Measurements from ENCODE around the gene OR2G3. TPM values are rescaled to one million over a fixed set of nuclear protein-coding genes. Genes with fewer than 3 reads are reported as not detected.

The OR2G3 gene
- total and polyA plus RNA-seq, 2 of the 13 experiments (the other 11 are each of a cell fraction or from before 2014, with no cell fraction given) = not detected

DNA sequence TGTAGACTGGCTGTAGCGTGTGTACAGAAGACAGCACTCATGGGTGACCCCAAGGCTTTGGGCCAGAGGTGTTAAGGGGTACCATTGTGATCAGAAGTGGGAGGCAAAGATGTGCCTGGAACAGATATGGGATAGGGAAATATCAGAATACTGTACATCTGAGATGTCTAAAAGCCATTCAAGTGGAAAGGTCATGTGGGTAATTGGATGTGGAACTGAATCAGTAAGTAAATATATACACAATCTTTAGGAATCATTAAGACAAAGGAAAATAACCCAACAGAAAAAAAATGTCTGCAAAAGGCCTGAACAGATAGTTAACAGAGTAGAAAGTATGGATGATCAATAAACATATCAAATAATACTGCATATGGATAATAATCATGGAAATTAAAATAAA is 47.7 kb downstream of the OR2G3 start:
- in situ Hi-C loops (cut with HindIII; ENCODE audit: extremely low pct_ligation_motif_present, low pct_unique_long_range_greater_than_20kb) = no loop called here
- H3K79me2 ChIP-seq (ENCODE audit: insufficient read depth, low read length) = no peaks in the 10 kb centered on the region
- ATAC-seq (no peak), DNase-seq (ENCODE audit: low spot score) (no peak), FAIRE-seq (no peak)
- intact Hi-C loops (cut with micrococcal nuclease; ENCODE audit: unreplicated experiment) = no loop called here
- CTCF ChIA-PET (ENCODE audit: low intra/inter-chr PET ratio, low total read pairs) = no interaction called here
- no peak overlapping the region for H3K9ac ChIP-seq (ENCODE audit: insufficient read depth, low read depth, low read length)
- 5% methylated on average over 1 of the region's 1 CpG for WGBS (ENCODE audit: low lambda C conversion rate)
- TF ChIP-seq ZNF557 (CRISPR knock-in tag; IDR thresholded peaks at IDR 0.05) (no peak), NCOA2 (CRISPR knock-in tag; IDR thresholded peaks at IDR 0.05) (no peak), ZNF138 (CRISPR knock-in tag; IDR thresholded peaks at IDR 0.05; ENCODE audit: low read depth) (no peak), ZNF879 (CRISPR knock-in tag; IDR thresholded peaks at IDR 0.05) (no peak), NFATC3 (CRISPR knock-in tag; IDR thresholded peaks at IDR 0.05) (no peak)
- H3K4me1 ChIP-seq (ENCODE audit: insufficient read depth, low read length) = no peaks in the 10 kb centered on the region
- no peak overlapping the region for H3K27ac ChIP-seq (ENCODE audit: extremely low read length, insufficient read depth, low read length)
- no peak overlapping the region for H2AFZ ChIP-seq (ENCODE audit: low read length)
- H3K4me3 ChIP-seq (replicated peaks in 1 of 3; ENCODE audit: insufficient read depth in 1 of 3, low read depth in 2 of 3, low read length in 3 of 3) = no peak overlapping the region
- H3K4me2 ChIP-seq (ENCODE audit: low read depth, low read length) = no peak overlapping the region
- no TSS peak for BruUV-seq (replicated peaks)
- no peaks in the 10 kb centered on the region for H4K20me1 ChIP-seq (ENCODE audit: insufficient read depth, low read length)
- no peaks in the 10 kb centered on the region for H3K36me3 ChIP-seq (replicated peaks in 1 of 2; ENCODE audit: control insufficient read depth in 1 of 2, insufficient read depth in 2 of 2, low read length in 2 of 2)
- no peaks in the 10 kb centered on the region for H3K9me3 ChIP-seq (ENCODE audit: low read length)
- POLR2A ChIA-PET = no interaction called here
- no peaks in the 10 kb centered on the region for H3K27me3 ChIP-seq (ENCODE audit: control insufficient read depth in 1 of 2, insufficient read depth in 2 of 2, low read length in 2 of 2)

Small RNA genes lying within 50 kb of the gene (small RNA-seq; reads per million reads assigned to genes)
- gene RF00026 (ENCODE audit: insufficient read depth in 2 of 3, insufficient read length in 3 of 3, low read depth in 2 of 3, low replicate concordance in 1 of 3) = 0 reads per million in 3 experiments

Other genes with a start within 250 kb of the OR2G3 start
- gene NLRP3, start 189.4 kb upstream of the OR2G3 start, total RNA-seq (2016; rRNA removed; fragmentation: Illumina TruSeq; extraction: Trizol) = not detected in 2 replicates
- gene NLRP3, start 189.4 kb upstream of the OR2G3 start, polyA plus RNA-seq (2011; rRNA removed) = not detected in 2 replicates
- not detected in 2 replicates for gene OR2B11, start 147.5 kb upstream of the OR2G3 start, total RNA-seq (2016; rRNA removed; fragmentation: Illumina TruSeq; extraction: Trizol)
- gene OR2B11, start 147.5 kb upstream of the OR2G3 start, polyA plus RNA-seq (2011; rRNA removed) = not detected in 2 replicates
- gene OR2C3, start 69.1 kb upstream of the OR2G3 start, total RNA-seq (2016; rRNA removed; fragmentation: Illumina TruSeq; extraction: Trizol) = not detected in 2 replicates
- not detected in 2 replicates for gene OR2C3, start 69.1 kb upstream of the OR2G3 start, polyA plus RNA-seq (2011; rRNA removed)
- not detected in 2 replicates for gene GCSAML, start 56.5 kb upstream of the OR2G3 start, total RNA-seq (2016; rRNA removed; fragmentation: Illumina TruSeq; extraction: Trizol)
- gene GCSAML, start 56.5 kb upstream of the OR2G3 start, polyA plus RNA-seq (2011; rRNA removed) = not detected in 2 replicates
- gene OR2G2, start 17.2 kb upstream of the OR2G3 start, total RNA-seq (2016; rRNA removed; fragmentation: Illumina TruSeq; extraction: Trizol) = not detected in 2 replicates
- gene OR2G2, start 17.2 kb upstream of the OR2G3 start, polyA plus RNA-seq (2011; rRNA removed) = not detected in 2 replicates
- not detected in 2 replicates for gene OR13G1, start 74.2 kb downstream of the OR2G3 start, total RNA-seq (2016; rRNA removed; fragmentation: Illumina TruSeq; extraction: Trizol)
- gene OR13G1, start 74.2 kb downstream of the OR2G3 start, polyA plus RNA-seq (2011; rRNA removed) = not detected in 2 replicates
- not detected in 2 replicates for gene OR6F1, start 111.1 kb downstream of the OR2G3 start, total RNA-seq (2016; rRNA removed; fragmentation: Illumina TruSeq; extraction: Trizol)
- not detected in 2 replicates for gene OR6F1, start 111.1 kb downstream of the OR2G3 start, polyA plus RNA-seq (2011; rRNA removed)
- not detected in 2 replicates for gene OR14K1, start 133.0 kb downstream of the OR2G3 start, total RNA-seq (2016; rRNA removed; fragmentation: Illumina TruSeq; extraction: Trizol)
- not detected in 2 replicates for gene OR14K1, start 133.0 kb downstream of the OR2G3 start, polyA plus RNA-seq (2011; rRNA removed)
- gene OR14A2, start 142.6 kb downstream of the OR2G3 start, total RNA-seq (2016; rRNA removed; fragmentation: Illumina TruSeq; extraction: Trizol) = not detected in 2 replicates
- not detected in 2 replicates for gene OR14A2, start 142.6 kb downstream of the OR2G3 start, polyA plus RNA-seq (2011; rRNA removed)
- not detected in 2 replicates for gene OR1C1, start 155.0 kb downstream of the OR2G3 start, total RNA-seq (2016; rRNA removed; fragmentation: Illumina TruSeq; extraction: Trizol)
- gene OR1C1, start 155.0 kb downstream of the OR2G3 start, polyA plus RNA-seq (2011; rRNA removed) = not detected in 2 replicates
- gene OR14A16, start 218.5 kb downstream of the OR2G3 start, total RNA-seq (2016; rRNA removed; fragmentation: Illumina TruSeq; extraction: Trizol) = not detected in 2 replicates
- not detected in 2 replicates for gene OR14A16, start 218.5 kb downstream of the OR2G3 start, polyA plus RNA-seq (2011; rRNA removed)
- gene OR11L1, start 236.3 kb downstream of the OR2G3 start, total RNA-seq (2016; rRNA removed; fragmentation: Illumina TruSeq; extraction: Trizol) = not detected in 2 replicates
- gene OR11L1, start 236.3 kb downstream of the OR2G3 start, polyA plus RNA-seq (2011; rRNA removed) = not detected in 2 replicates